Measurements from ENCODE around the gene RTRAF. TPM values are rescaled to one million over a fixed set of nuclear protein-coding genes. Genes with fewer than 3 reads are reported as not detected.

RTRAF gene
- total RNA-seq, 1 experiment from 2014 or later = 190 TPM

DNA sequence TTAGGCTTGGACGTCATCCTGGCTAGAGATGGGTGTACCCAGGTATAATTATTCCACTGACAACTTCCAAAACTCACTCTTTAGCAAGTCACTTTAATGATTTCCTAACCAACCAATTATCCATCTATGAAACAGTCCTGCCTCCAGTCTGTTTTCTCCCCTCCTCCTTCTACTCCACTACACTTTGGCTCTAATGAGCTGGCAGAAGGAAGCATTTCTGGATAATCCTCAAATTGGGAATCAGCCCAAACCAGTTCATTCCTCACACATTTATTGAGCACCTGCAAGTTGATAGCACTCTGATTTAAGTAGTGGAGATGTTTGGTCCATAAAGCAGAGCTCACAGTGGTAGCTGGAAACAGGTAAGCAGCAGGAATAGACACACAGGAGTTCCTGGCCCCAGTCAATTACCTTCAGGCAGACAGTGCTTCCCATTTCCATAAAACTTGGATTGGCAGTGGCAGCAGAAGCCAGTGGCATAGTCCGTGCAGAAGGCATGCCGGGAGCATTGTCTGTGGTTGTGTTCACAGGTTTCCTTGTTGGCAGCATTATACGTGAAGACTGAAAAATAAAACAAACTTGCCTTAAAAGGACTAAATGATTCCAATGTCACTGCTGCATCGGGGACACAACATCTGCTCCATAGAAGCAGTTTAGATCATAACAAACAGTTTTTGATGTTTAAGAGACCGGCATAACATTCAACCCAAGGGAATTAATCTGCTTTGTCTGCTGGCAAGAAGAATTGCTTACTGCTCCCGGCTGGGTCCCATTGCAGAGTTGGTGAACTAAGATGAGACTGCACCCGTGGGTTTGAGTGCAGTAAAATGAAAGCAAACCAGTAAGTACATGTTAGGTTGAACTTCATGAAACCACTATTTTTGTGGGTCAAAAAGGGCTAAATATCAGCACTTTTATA is 53.3 kb downstream of the RTRAF start:
- no TSS peak for BruUV-seq (replicated peaks)
- intact Hi-C loops (cut with micrococcal nuclease) = loop anchor here (1.0 to 5.0 kb wide), 3 partner anchors 89 to 1265 kb away; no protein-coding TSS in a partner anchor
- Histone ChIP-seq H3K9ac (ENCODE audit: low read length) (no peak overlapping the region), H2AFZ (ENCODE audit: low read depth, low read length, poor library complexity, severe bottlenecking) (no peak overlapping the region), H3K27ac (ENCODE audit: low read depth, low read length) (no peak overlapping the region), H3K9me2 (ENCODE audit: insufficient read depth) (no peaks in the 10 kb centered on the region), H3K27me3 (ENCODE audit: insufficient read depth, low read length) (no peaks in the 10 kb centered on the region), H3K4me1 (ENCODE audit: control insufficient read depth in 1 of 2, insufficient read depth in 2 of 2, low read length in 2 of 2) (peaks cover 0 to 13% of the 10 kb centered on the region in 2 experiments; a peak in 1 of 4 replicates), H4K20me1 (ENCODE audit: insufficient read depth) (no peaks in the 10 kb centered on the region), H3K4me3 (replicated peaks in 1 of 2; ENCODE audit: low read depth in 1 of 2, low read length in 2 of 2) (no peak overlapping the region), H3K9me3 (ENCODE audit: control insufficient read depth in 1 of 2, insufficient read depth in 1 of 2, low read depth in 1 of 2, low read length in 2 of 2) (no peaks in the 10 kb centered on the region), H3K4me2 (ENCODE audit: low read length) (no peak overlapping the region), H3K79me2 (ENCODE audit: insufficient read depth, low read length) (no peaks in the 10 kb centered on the region), H3K36me3 (ENCODE audit: control insufficient read depth in 1 of 2, insufficient read depth in 2 of 2, low read length in 2 of 2) (no peaks in the 10 kb centered on the region)
- CTCF ChIA-PET = interaction anchor here (1.7 kb wide), 1 partner anchor 230 kb away, joined by 7 read pairs; no protein-coding TSS in a partner anchor
- RAD21 ChIA-PET (ENCODE audit: low non-redundant PET in 1 of 2, low total read pairs in 2 of 2, uncharacterized antibody in 2 of 2, unreplicated experiment in 2 of 2) = no interaction called here
- POLR2A ChIA-PET = no interaction called here
- TF ChIP-seq CEBPB (IDR thresholded peaks at IDR 0.05; ENCODE audit: low read depth) = no peak
- no peak for TF ChIP-seq CBX3 (IDR thresholded peaks at IDR 0.05; ENCODE audit: low read depth)
- no peak for TF ChIP-seq POLR2A (IDR thresholded peaks at IDR 0.05; ENCODE audit: borderline replicate concordance, extremely low read depth, insufficient read depth, insufficient read length)
- DNase-seq (ENCODE audit: low read depth, low spot score) = no peak
- no peak for ATAC-seq

DNA sequence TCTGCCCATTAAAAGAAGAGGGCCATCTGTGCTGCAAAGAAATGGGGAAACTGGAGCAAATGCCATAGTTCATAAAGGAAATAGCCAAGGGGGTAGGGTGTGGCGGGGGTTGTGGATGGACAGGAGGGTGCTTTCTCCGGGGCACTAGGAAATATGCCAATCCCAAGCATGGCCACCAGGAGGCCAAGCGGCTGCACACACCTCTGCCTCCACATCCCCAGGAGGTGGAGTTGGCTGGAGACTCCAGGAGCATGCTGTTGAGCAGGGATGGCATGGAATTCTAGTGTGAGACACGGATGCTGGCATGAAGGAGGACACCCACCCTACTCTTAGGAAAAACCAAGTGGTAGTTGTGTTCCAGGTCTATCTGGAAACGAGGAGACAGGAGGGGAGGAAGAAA is 54.3 kb downstream of the RTRAF start:
- CTCF ChIA-PET = interaction anchor here (0.6 to 1.7 kb wide), 7 partner anchors 9 to 228 kb away, joined by 3 to 7 read pairs (median 4); no protein-coding TSS in a partner anchor
- Histone ChIP-seq H3K9me3 (ENCODE audit: control insufficient read depth in 1 of 2, insufficient read depth in 1 of 2, low read depth in 1 of 2, low read length in 2 of 2) (no peaks in the 10 kb centered on the region), H3K4me2 (ENCODE audit: low read length) (peak overlapping the region; percentile 39), H3K4me1 (ENCODE audit: control insufficient read depth in 1 of 2, insufficient read depth in 2 of 2, low read length in 2 of 2) (peaks cover 0 to 13% of the 10 kb centered on the region in 2 experiments; a peak in 1 of 4 replicates), H3K4me3 (replicated peaks in 1 of 2; ENCODE audit: low read depth in 1 of 2, low read length in 2 of 2) (no peak overlapping the region), H2AFZ (ENCODE audit: low read depth, low read length, poor library complexity, severe bottlenecking) (peak overlapping the region; percentile 70), H3K9ac (ENCODE audit: low read length) (no peak overlapping the region), H4K20me1 (ENCODE audit: insufficient read depth) (no peaks in the 10 kb centered on the region), H3K9me2 (ENCODE audit: insufficient read depth) (no peaks in the 10 kb centered on the region), H3K79me2 (ENCODE audit: insufficient read depth, low read length) (no peaks in the 10 kb centered on the region), H3K27me3 (ENCODE audit: insufficient read depth, low read length) (no peaks in the 10 kb centered on the region), H3K36me3 (ENCODE audit: control insufficient read depth in 1 of 2, insufficient read depth in 2 of 2, low read length in 2 of 2) (no peaks in the 10 kb centered on the region), H3K27ac (ENCODE audit: low read depth, low read length) (no peak overlapping the region)
- RAD21 ChIA-PET (ENCODE audit: low non-redundant PET in 1 of 2, low total read pairs in 2 of 2, uncharacterized antibody in 2 of 2, unreplicated experiment in 2 of 2) = interaction anchor here in 1 of 2 experiments (0.7 kb wide), 1 partner anchor 28 kb away, joined by 3 read pairs; no protein-coding TSS in a partner anchor
- TF ChIP-seq RAD21 (IDR thresholded peaks at IDR 0.05; ENCODE audit: low read depth) (peak; percentile 57), ZNF274 (IDR thresholded peaks at IDR 0.05; ENCODE audit: low read depth, low read length) (no peak)
- TF ChIP-seq, protein P1, sequence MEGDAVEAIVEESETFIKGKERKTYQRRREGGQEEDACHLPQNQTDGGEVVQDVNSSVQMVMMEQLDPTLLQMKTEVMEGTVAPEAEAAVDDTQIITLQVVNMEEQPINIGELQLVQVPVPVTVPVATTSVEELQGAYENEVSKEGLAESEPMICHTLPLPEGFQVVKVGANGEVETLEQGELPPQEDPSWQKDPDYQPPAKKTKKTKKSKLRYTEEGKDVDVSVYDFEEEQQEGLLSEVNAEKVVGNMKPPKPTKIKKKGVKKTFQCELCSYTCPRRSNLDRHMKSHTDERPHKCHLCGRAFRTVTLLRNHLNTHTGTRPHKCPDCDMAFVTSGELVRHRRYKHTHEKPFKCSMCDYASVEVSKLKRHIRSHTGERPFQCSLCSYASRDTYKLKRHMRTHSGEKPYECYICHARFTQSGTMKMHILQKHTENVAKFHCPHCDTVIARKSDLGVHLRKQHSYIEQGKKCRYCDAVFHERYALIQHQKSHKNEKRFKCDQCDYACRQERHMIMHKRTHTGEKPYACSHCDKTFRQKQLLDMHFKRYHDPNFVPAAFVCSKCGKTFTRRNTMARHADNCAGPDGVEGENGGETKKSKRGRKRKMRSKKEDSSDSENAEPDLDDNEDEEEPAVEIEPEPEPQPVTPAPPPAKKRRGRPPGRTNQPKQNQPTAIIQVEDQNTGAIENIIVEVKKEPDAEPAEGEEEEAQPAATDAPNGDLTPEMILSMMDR (IDR thresholded peaks at IDR 0.05 in 2 of 3, conservative IDR thresholded peaks at IDR 0.05 in 1 of 3; ENCODE audit: borderline replicate concordance in 1 of 3, insufficient read depth in 1 of 3, low read depth in 2 of 3, low read length in 2 of 3) = peak; percentile 58 to 82 (median 73); a peak in 5 of 6 replicates
- no TSS peak for BruUV-seq (replicated peaks)
- DNase-seq (ENCODE audit: low read depth, low spot score) = peak; percentile 50
- peak; percentile 100 for ATAC-seq
- POLR2A ChIA-PET = no interaction called here
- intact Hi-C loops (cut with micrococcal nuclease) = loop anchor here (1.0 to 5.0 kb wide), 3 partner anchors 88 to 1264 kb away; no protein-coding TSS in a partner anchor

Measured in HCT116 (cell line).